ENCODE data around the gene RHOH. TPM values are rescaled to one million over a fixed set of nuclear protein-coding genes. Genes with fewer than 3 reads are reported as not detected.

RHOH gene
- polyA plus RNA-seq, 2 of the 4 experiments (the other 2 are of a cell fraction), result 0.08 to 0.26 TPM

GRCh38 chr4:40180356-40180755, 16.5 kb upstream of the RHOH start:
- WGBS (ENCODE audit: missing lambda C conversion rate), result 26% methylated on average over 1 of the region's 1 CpG
- ATAC-seq (no peak), DNase-seq (ENCODE audit: low read depth in 1 of 2, low spot score in 1 of 2) (peak in 1 of 2 experiments; percentile 42), FAIRE-seq (no peak)
- Histone ChIP-seq H3K4me1 (peaks cover 5% of the 10 kb centered on the region; the same call in 1 of the 3 replicates), H3K27ac (peak overlapping the region; percentile 6 to 52; a peak in 3 of 6 replicates), H3K9me3 (no peaks in the 10 kb centered on the region), H3K4me2 (peak overlapping the region; percentile 5; the same call in 1 of the 3 replicates), H3K4me3 (no peak overlapping the region)
- CTCF ChIA-PET, result interaction anchor here (1.3 kb wide), 1 partner anchor 33 kb away, joined by 3 read pairs; no protein-coding TSS in a partner anchor
- TF ChIP-seq CEBPB (IDR thresholded peaks at IDR 0.05) (peak in 1 of 2 experiments; percentile 38; a peak in 1 of 4 replicates), FOSL2 (IDR thresholded peaks at IDR 0.05) (no peak), FOSL2 (CRISPR knock-in tag; IDR thresholded peaks at IDR 0.05) (peak; percentile 51), CBX8 (IDR thresholded peaks at IDR 0.05) (no peak)
- POLR2A ChIA-PET, result no interaction called here

- CTCF ChIA-PET, result interaction anchor here (1.2 to 1.3 kb wide), 2 partner anchors 31 to 135 kb away, joined by 3 to 6 read pairs; no protein-coding TSS in a partner anchor
- ATAC-seq, result no peak
- H3K27ac ChIP-seq, result peak overlapping the region; percentile 22 to 58; a peak in 3 of 6 replicates
Measured at GRCh38 chr4:40182001-40182400, 14.8 kb upstream of the RHOH start.

GRCh38 chr4:40182954-40183353, 13.9 kb upstream of the RHOH start:
- ChIA-PET CTCF (interaction anchor here (1.2 kb wide), 1 partner anchor 134 kb away, joined by 6 read pairs; no protein-coding TSS in a partner anchor), POLR2A (no interaction called here)
- Histone ChIP-seq H3K4me3 (no peak overlapping the region), H3K4me2 (no peak overlapping the region), H3K4me1 (peaks cover 11% of the 10 kb centered on the region; the same call in 2 of the 3 replicates), H3K9me3 (no peaks in the 10 kb centered on the region), H3K27ac (peak overlapping the region in 1 of 2 experiments; percentile 27; a peak in 1 of 6 replicates)
- DNase-seq (ENCODE audit: low read depth in 1 of 2, low spot score in 1 of 2) (no peak), ATAC-seq (no peak), FAIRE-seq (no peak)
- WGBS (ENCODE audit: missing lambda C conversion rate), result 95% methylated on average over 3 of the region's 3 CpGs
- TF ChIP-seq EP300 (IDR thresholded peaks at IDR 0.05) (no peak), EHMT2 (IDR thresholded peaks at IDR 0.05; ENCODE audit: low read depth) (no peak), ZSCAN20 (CRISPR knock-in tag; IDR thresholded peaks at IDR 0.05) (no peak), ZC3H11A (IDR thresholded peaks at IDR 0.05) (no peak), ELK1 (IDR thresholded peaks at IDR 0.05; ENCODE audit: low read depth, low read length) (no peak), SMC3 (IDR thresholded peaks at IDR 0.05) (no peak), RNF2 (IDR thresholded peaks at IDR 0.05; ENCODE audit: borderline replicate concordance, low read depth) (no peak), FOXS1 (CRISPR knock-in tag; IDR thresholded peaks at IDR 0.05) (no peak), HOXB5 (CRISPR knock-in tag; IDR thresholded peaks at IDR 0.05) (no peak), POLR2AphosphoS2 (conservative IDR thresholded peaks at IDR 0.05; ENCODE audit: low read length) (no peak), HOXA7 (CRISPR knock-in tag; IDR thresholded peaks at IDR 0.05) (no peak), MYC (IDR thresholded peaks at IDR 0.05; ENCODE audit: borderline replicate concordance, low read length) (no peak)

More at GRCh38 chr4:40182001-40182400, 14.8 kb upstream of the RHOH start:
- TF ChIP-seq FOXS1 (CRISPR knock-in tag; IDR thresholded peaks at IDR 0.05), result no peak
- no peak for TF ChIP-seq CBX2 (IDR thresholded peaks at IDR 0.05; ENCODE audit: borderline replicate concordance, low read depth)
- TF ChIP-seq ESRRA (IDR thresholded peaks at IDR 0.05; ENCODE audit: borderline replicate concordance, low read length), result no peak
- no peak for TF ChIP-seq ZSCAN20 (CRISPR knock-in tag; IDR thresholded peaks at IDR 0.05)
- no peak for TF ChIP-seq MAX (IDR thresholded peaks at IDR 0.05)
- TF ChIP-seq EP300 (IDR thresholded peaks at IDR 0.05), result no peak
- no peak overlapping the region for H3K4me3 ChIP-seq
- 77% methylated on average over 4 of the region's 4 CpGs for WGBS (ENCODE audit: missing lambda C conversion rate)
- no peaks in the 10 kb centered on the region for H3K9me3 ChIP-seq
- H3K4me2 ChIP-seq, result no peak overlapping the region
- H3K4me1 ChIP-seq, result peaks cover 11% of the 10 kb centered on the region; the same call in 2 of the 3 replicates
- POLR2A ChIA-PET, result interaction anchor here (0.6 kb wide), 1 partner anchor 477 kb away, joined by 3 read pairs; no protein-coding TSS in a partner anchor
- DNase-seq (ENCODE audit: low read depth in 1 of 2, low spot score in 1 of 2) (no peak), FAIRE-seq (no peak)

Data from A549 (cell line).